Bronchial smooth muscle cell (primary cell): ENCODE measurements around the gene SEMG1. TPM values are rescaled to one million over a fixed set of nuclear protein-coding genes. Genes with fewer than 3 reads are reported as not detected.

Source experiments
- total RNA-seq: library from RNA; depleted of rRNA; stranded (reverse); fragments of >200 nt; gene quantifications from 2 replicates; pipeline ENCODE4 v1.2.1, GENCODE V29; 2014

SEMG1 gene
- not detected in 2 replicates for total RNA-seq

GRCh38 chr20:45206725-45207124 is at the start of gene SEMG1:
TSS of gene SEMG1 (plus strand) at chr20:45207033. CDS start at chr20:45207054, 21 bp downstream.

GRCh38 chr20:45174434-45175364 is 32.1 kb upstream of the SEMG1 start, which contains the start of gene PI3:
TSS of gene PI3 (plus strand) at chr20:45174902. CDS start at chr20:45174923, 21 bp downstream.

DNA sequence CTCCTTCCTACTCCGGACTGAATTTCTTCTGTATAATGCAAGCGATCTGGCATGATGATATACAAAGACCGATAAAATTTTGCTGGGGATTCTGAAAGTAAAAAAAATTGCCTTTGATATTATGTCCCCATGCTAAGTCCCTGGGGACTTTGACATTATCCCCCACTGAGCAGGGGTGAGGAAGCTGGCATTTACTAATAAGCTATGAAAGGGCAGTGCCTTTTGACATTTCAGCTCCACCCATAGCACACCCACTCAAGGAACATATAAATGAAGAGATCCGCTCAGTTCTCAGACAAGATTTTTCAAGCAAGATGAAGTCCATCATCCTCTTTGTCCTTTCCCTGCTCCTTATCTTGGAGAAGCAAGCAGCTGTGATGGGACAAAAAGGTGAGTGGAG is 14.2 kb downstream of the SEMG1 start, which contains the start of gene SEMG2:
Gene SEMG2 (plus strand): TSS at position 298 of the 400 bp plus-strand sequence. CDS start 17 bp downstream, at position 315.

DNA sequence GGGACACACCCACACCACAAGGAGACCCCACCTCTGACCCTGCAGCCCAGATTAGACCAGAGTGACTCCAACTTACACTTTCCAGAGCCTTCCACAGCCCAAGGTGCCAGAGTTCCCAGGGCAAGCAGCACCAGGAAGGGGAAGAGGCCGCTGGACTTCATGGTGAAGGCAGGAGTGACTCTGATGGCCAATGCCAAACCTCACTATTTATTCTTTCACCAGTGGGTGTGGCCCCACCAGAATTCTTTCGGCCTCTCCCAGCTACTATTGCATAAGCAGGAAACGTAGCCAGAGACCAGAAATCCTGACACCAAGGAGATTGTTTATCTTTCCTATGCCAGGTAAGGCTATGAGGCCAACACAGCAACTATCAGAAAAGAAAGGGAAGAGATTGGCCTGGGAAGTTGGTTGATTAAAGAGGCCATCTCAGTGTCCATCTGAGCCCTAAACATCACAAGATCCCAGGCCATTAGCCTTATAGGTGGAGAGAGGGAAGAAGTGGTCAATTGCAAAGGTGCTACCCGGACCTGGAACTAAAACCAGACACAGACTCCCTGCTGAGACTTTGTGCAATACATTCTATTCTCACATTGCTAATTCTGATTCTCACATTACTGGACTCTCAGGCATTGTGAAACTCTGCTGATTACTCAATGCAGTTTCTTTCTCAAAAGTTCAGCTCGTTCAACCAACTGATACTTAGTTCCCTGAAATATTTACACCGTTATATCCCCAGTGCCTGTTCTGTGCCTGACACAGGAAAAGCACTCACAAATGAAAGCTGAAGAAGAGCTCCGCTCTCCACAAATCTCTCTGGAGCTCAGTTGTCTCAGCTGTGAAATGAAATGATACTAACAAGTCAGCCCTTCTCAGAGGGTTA is 47.8 kb downstream of the SEMG1 start, which contains the start of gene SLPI:
Gene SLPI (minus strand): TSS at position 182 of the 880 bp plus-strand sequence. CDS start 21 bp downstream, at position 161.

Other genes starting within 250 kb of the SEMG1 start
- gene TOMM34, start 246.6 kb upstream of the SEMG1 start, total RNA-seq: 6.5 and 19.7 TPM in 2 replicates
- 16.1 and 24.0 TPM in 2 replicates for gene STK4, start 240.5 kb upstream of the SEMG1 start, total RNA-seq
- 0.09 and 0.79 TPM in 2 replicates for gene KCNS1, start 105.9 kb upstream of the SEMG1 start, total RNA-seq
- not detected in 2 replicates for gene WFDC5, start 91.9 kb upstream of the SEMG1 start, total RNA-seq
- not detected in 2 replicates for gene WFDC12, start 82.6 kb upstream of the SEMG1 start, total RNA-seq
- gene PI3, start 32.1 kb upstream of the SEMG1 start, total RNA-seq: not detected in 2 replicates
- not detected in 2 replicates for gene SEMG2, start 14.3 kb downstream of the SEMG1 start, total RNA-seq
- 1.1 and 2.8 TPM in 2 replicates for gene SLPI, start 47.5 kb downstream of the SEMG1 start, total RNA-seq
- gene RBPJL, start 99.8 kb downstream of the SEMG1 start, total RNA-seq: not detected in 2 replicates
- 0.17 TPM in 1 of 2 replicates, not detected in the other for gene MATN4, start 101.3 kb downstream of the SEMG1 start, total RNA-seq
- gene SDC4, start 141.4 kb downstream of the SEMG1 start, total RNA-seq: 78.1 and 98.7 TPM in 2 replicates
- 15.8 and 34.5 TPM in 2 replicates for gene SYS1, start 156.1 kb downstream of the SEMG1 start, total RNA-seq
- 0.09 TPM in 1 of 2 replicates, not detected in the other for gene TP53TG5, start 171.3 kb downstream of the SEMG1 start, total RNA-seq
- gene DBNDD2, start 201.3 kb downstream of the SEMG1 start, total RNA-seq: 0.34 and 0.63 TPM in 2 replicates
- gene PIGT, start 209.1 kb downstream of the SEMG1 start, total RNA-seq: 17.5 and 29.5 TPM in 2 replicates